GM23248 (cell line): ENCODE data around the gene BRD1. TPM values are rescaled to one million over a fixed set of nuclear protein-coding genes. Genes with fewer than 3 reads are reported as not detected.

Source experiments
- DNase-seq: peaks from one replicate; pipeline ENCODE4 v3.0.0-alpha.2; 2015
- H2AFZ ChIP-seq: fragments of 200-600 bp; sonication (generic); 2 replicates; pipeline ENCODE4 v1.6.1; 2016; ENCODE audit warnings: antibody characterized with exemption
- H3F3A ChIP-seq: fragments of 200-600 bp; sonication (generic); 2 replicates; pipeline ENCODE4 v1.6.1; 2016; ENCODE audit warnings: mild to moderate bottlenecking, antibody characterized with exemption, mixed run types; ENCODE audit not compliant: insufficient read depth
- H3K27ac ChIP-seq: fragments of 200-600 bp; sonication (generic); 2 replicates; pipeline ENCODE4 v1.5.1; 2016; ENCODE audit warnings: mild to moderate bottlenecking
- H3K27me3 ChIP-seq: fragments of 200-600 bp; sonication (generic); replicated peaks from 2 replicates; pipeline ENCODE4 v1.6.1; 2016; ENCODE audit warnings: mild to moderate bottlenecking; ENCODE audit not compliant: insufficient read depth
- H3K36me3 ChIP-seq: fragments of 200-600 bp; sonication (generic); 2 replicates; pipeline ENCODE4 v1.6.1; 2016; ENCODE audit warnings: low read depth, mild to moderate bottlenecking
- H3K4me1 ChIP-seq: fragments of 200-600 bp; sonication (generic); 2 replicates; pipeline ENCODE4 v1.6.1; 2016; ENCODE audit warnings: mild to moderate bottlenecking; ENCODE audit not compliant: insufficient read depth
- H3K4me2 ChIP-seq: fragments of 200-600 bp; sonication (generic); one replicate; pipeline ENCODE4 v1.6.1; 2016; ENCODE audit warnings: mild to moderate bottlenecking; ENCODE audit not compliant: unreplicated experiment
- H3K4me3 ChIP-seq: fragments of 200-600 bp; sonication (generic); 2 replicates; pipeline ENCODE4 v1.5.1; 2016; ENCODE audit warnings: mild to moderate bottlenecking
- H3K79me2 ChIP-seq: fragments of 200-600 bp; sonication (generic); 2 replicates; pipeline ENCODE4 v1.6.1; 2016; ENCODE audit warnings: mild to moderate bottlenecking; ENCODE audit not compliant: insufficient read depth
- H3K9ac ChIP-seq: fragments of 200-600 bp; sonication (generic); 2 replicates; pipeline ENCODE4 v1.6.1; 2016; ENCODE audit warnings: mild to moderate bottlenecking
- H3K9me2 ChIP-seq: fragments of 200-600 bp; sonication (generic); 2 replicates; pipeline ENCODE4 v1.6.1; 2016; ENCODE audit warnings: mixed run types, mild to moderate bottlenecking, moderate library complexity; ENCODE audit not compliant: insufficient read depth
- H3K9me3 ChIP-seq: fragments of 200-600 bp; sonication (generic); one replicate; pipeline ENCODE4 v1.6.1; 2017; ENCODE audit warnings: low read depth
- H4K20me1 ChIP-seq: fragments of 200-600 bp; sonication (generic); 2 replicates; pipeline ENCODE4 v1.6.0; 2016; ENCODE audit not compliant: insufficient read depth
- EZH2 ChIP-seq: fragments of 200-600 bp; sonication (generic); IDR thresholded peaks from 2 replicates; pipeline ENCODE4 v1.6.1; 2018; ENCODE audit warnings: antibody characterized with exemption, mild to moderate bottlenecking; ENCODE audit not compliant: insufficient read depth, poor library complexity, severe bottlenecking
- EZH2phosphoT487 ChIP-seq: fragments of 200-600 bp; sonication (generic); IDR thresholded peaks from 2 replicates; pipeline ENCODE4 v1.6.1; 2018; ENCODE audit warnings: antibody characterized with exemption, moderate library complexity, mild to moderate bottlenecking, low read depth; ENCODE audit not compliant: insufficient read depth
- WGBS, 2 experiments: methylation state at CpG; one replicate each; pipeline ENCODE4 v1.1.6; 2015 to 2017; ENCODE audit warnings: low lambda C conversion rate in 2 of 2, low coverage in 1 of 2; ENCODE audit errors: missing lambda C conversion rate in 2 of 2; 5-methylcytosine and 5-hydroxymethylcytosine counted together
- in situ Hi-C: fragments of 300-500 bp; cut with MboI; formaldehyde crosslinking; loops from 2 replicates; pipeline ENCODE4 v1.15.0; 2020
- polyA plus RNA-seq: library from polyadenylated mRNA; unstranded; fragments of >200 nt; fragmentation: Nextera tagmentation; extraction: Ambion mirVana; gene quantifications from 2 replicates; pipeline ENCODE4 v1.2.1, GENCODE V29; 2016
- total RNA-seq: library from RNA; depleted of rRNA; stranded (reverse); fragments of >200 nt; shearing (Covaris generic); gene quantifications from 2 replicates; pipeline ENCODE4 v1.2.3, GENCODE V29; 2014

Gene BRD1
- total and polyA plus RNA-seq, 2 experiments from 2014 or later, result 4.5 to 23.1 TPM

DNA sequence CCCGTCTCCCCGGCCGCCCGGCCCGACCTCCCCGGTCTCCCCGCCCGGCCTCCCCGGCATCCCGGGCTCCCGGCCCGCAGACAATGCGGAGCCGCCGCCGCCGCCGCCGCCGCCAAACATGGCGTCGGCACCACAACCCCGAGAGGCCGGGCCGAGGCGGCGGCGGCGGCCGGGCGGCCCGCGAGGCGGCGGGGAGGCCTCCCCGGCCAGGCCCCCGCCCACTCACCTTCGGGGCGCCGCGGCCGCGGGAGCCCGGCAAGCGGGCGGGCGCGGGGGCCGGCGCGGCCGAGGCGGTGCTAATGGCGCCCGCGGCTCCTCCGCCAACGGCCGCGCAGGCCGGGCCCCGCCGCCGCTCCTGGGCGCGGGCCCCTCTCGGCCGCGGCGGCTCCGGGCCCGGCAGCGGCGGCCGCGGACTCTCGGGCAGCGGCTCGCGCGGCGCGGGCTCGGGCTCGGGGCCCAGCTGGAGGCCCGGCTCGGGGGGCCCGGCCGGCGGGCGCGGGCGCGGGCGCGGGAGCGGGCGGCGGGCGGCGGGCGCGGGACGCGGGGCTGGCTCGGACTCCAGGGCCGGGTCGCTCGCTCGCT lies 311 bp downstream of the BRD1 start:
- no peaks in the 10 kb centered on the region for H3K9me3 ChIP-seq
- H3K79me2 ChIP-seq, result peaks cover 47% of the 10 kb centered on the region
- H3K4me3 ChIP-seq, result peak overlapping the region; percentile 92
- peaks cover 14% of the 10 kb centered on the region for H4K20me1 ChIP-seq
- in situ Hi-C loops, result no loop called here
- H3K36me3 ChIP-seq, result peaks cover 17% of the 10 kb centered on the region
- H3F3A ChIP-seq, result 0 out of 2 replicates have a peak, but pooled peaks cover 3% of the 10 kb centered on the region
- H3K9ac ChIP-seq, result peak overlapping the region; percentile 95
- 0 to 2% methylated on average over 9 to 34 of the region's 110 CpGs for WGBS, 2 experiments
- H3K27me3 ChIP-seq, result no peaks in the 10 kb centered on the region
- H3K9me2 ChIP-seq, result no peaks in the 10 kb centered on the region
- peak; percentile 69 for DNase-seq
- peak overlapping the region; percentile 93 for H3K27ac ChIP-seq
- TF ChIP-seq EZH2phosphoT487, result no peak
- TF ChIP-seq EZH2, result no peak
- H3K4me1 ChIP-seq, result peaks cover 14% of the 10 kb centered on the region
- H3K4me2 ChIP-seq, result peak overlapping the region; percentile 94
- 0 out of 2 replicates have a peak overlapping the region, but pooled peaks have one; percentile 18 for H2AFZ ChIP-seq

DNA sequence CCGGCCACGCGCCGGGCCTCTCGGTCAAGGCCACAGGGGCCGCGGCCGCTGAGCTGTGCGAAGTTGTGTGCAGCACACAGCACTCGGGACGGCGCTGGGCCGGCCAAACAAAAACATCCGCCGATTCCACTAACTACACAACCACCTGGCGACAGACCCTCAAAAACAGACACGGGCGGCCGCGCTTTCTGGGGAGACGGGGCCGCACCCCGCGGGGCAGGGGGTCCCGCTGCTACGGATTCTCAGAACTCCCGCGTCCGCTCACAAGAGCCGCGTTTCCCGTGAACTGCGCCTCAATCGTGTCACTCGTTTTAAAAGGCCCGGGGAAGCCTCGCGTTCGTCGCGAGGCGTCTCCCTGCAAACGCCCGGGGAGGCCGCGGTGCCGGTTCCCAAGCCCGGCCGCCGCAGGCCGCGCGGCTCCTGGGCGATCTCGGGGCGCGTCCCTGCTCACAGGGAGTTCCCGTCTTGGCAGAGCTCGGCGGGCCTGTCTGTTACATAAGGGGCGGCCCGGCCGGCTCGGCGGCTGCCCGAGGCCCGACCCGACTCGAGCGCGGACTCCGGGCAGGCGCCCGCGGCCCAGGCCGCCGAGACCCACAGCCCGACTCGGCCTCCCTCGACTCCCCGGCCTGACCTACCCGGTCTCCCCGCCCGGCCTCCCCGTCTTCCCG lies 936 bp downstream of the BRD1 start:
- Histone ChIP-seq H3K27me3 (no peaks in the 10 kb centered on the region), H3F3A (0 out of 2 replicates have a peak, but pooled peaks cover 3% of the 10 kb centered on the region), H3K4me3 (peak overlapping the region; percentile 92), H3K27ac (peak overlapping the region; percentile 93), H3K9ac (peak overlapping the region; percentile 95), H3K9me3 (no peaks in the 10 kb centered on the region), H2AFZ (0 out of 2 replicates have a peak overlapping the region, but pooled peaks have one; percentile 18), H3K9me2 (no peaks in the 10 kb centered on the region), H3K4me2 (peak overlapping the region; percentile 94), H3K36me3 (peaks cover 17% of the 10 kb centered on the region), H3K79me2 (peaks cover 54% of the 10 kb centered on the region), H3K4me1 (peaks cover 14% of the 10 kb centered on the region), H4K20me1 (peaks cover 17% of the 10 kb centered on the region)
- TF ChIP-seq EZH2, result no peak
- TF ChIP-seq EZH2phosphoT487, result no peak
- in situ Hi-C loops, result no loop called here
- DNase-seq, result peak; percentile 78
- WGBS, 2 experiments, result 0 to 2% methylated on average over 47 to 50 of the region's 86 CpGs

DNA sequence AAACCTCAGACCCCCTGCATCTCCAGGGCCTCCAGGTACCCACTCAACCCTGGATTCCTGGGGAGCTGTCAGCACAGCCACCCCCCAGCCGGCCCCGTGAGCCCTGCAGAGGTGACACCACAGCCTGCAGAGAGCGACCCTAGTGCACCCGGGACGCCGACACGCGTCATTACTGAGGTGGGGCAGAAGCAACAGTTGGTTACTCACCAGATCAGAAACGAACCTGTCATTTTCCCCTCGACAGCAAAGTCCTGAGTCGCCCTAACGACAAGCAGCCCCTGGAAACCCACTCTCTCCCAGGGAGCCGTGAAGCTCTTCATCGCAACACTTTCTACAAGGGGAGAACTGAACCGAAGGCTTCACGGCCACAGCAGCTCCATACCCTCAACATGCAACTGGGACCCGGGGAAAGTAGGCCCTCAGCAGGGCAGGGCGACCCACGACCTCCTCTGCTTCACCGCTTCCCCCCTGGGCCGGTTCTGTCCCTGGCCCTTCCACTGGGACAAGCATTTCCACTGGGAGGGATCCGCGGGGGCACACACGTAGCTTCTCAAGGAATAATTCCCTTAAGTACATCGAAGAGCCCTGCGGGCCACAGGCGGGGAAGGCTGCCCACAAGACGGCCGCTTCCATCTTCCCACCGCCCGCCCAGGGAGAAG lies 1.6 kb downstream of the BRD1 start:
- no peak for TF ChIP-seq EZH2
- TF ChIP-seq EZH2phosphoT487, result no peak
- H3K79me2 ChIP-seq, result peaks cover 60% of the 10 kb centered on the region
- no peaks in the 10 kb centered on the region for H3K9me2 ChIP-seq
- H3K9me3 ChIP-seq, result no peaks in the 10 kb centered on the region
- no peaks in the 10 kb centered on the region for H3K27me3 ChIP-seq
- no peak overlapping the region for H2AFZ ChIP-seq
- 4% methylated on average over 25 to 26 of the region's 31 CpGs for WGBS, 2 experiments
- peaks cover 20% of the 10 kb centered on the region for H3K36me3 ChIP-seq
- H3K4me1 ChIP-seq, result peaks cover 14% of the 10 kb centered on the region
- in situ Hi-C loops, result no loop called here
- peaks cover 19% of the 10 kb centered on the region for H4K20me1 ChIP-seq
- peak overlapping the region; percentile 93 for H3K27ac ChIP-seq
- H3K4me3 ChIP-seq, result peak overlapping the region; percentile 92
- H3F3A ChIP-seq, result 0 out of 2 replicates have a peak, but pooled peaks cover 3% of the 10 kb centered on the region
- H3K4me2 ChIP-seq, result peak overlapping the region; percentile 94
- peak; percentile 81 for DNase-seq
- peak overlapping the region; percentile 95 for H3K9ac ChIP-seq

DNA sequence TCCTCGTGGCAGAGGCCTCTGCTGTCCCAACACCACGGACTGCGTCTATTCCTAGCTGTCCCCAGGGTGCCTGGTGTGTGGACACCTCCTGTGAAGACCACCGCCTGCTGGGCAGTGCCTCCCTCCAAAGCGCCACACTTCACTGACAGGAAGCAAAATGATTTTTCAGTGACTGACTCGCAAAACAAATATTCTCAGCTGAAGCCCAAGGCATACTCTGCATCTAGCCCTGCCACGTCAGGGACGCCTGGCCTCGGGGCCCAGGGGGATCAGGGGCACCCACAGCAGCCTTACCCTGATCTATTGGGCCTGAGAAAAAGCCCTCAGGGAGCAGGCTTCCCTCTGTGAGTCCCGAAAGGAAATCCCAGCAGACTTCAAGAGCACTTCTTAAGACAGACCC lies 2.2 kb downstream of the BRD1 start:
- Histone ChIP-seq H3K9ac (peak overlapping the region; percentile 95), H4K20me1 (peaks cover 25% of the 10 kb centered on the region), H3K4me3 (peak overlapping the region; percentile 92), H3K4me1 (peaks cover 14% of the 10 kb centered on the region), H3K9me2 (no peaks in the 10 kb centered on the region), H3K4me2 (peak overlapping the region; percentile 94), H3K36me3 (peaks cover 21% of the 10 kb centered on the region), H3K27me3 (no peaks in the 10 kb centered on the region), H3F3A (0 out of 2 replicates have a peak, but pooled peaks cover 3% of the 10 kb centered on the region), H3K79me2 (peaks cover 67% of the 10 kb centered on the region), H3K9me3 (no peaks in the 10 kb centered on the region), H2AFZ (no peak overlapping the region), H3K27ac (peak overlapping the region; percentile 93)
- DNase-seq, result peak; percentile 83
- 33 to 35% methylated on average over 10 of the region's 10 CpGs for WGBS, 2 experiments
- in situ Hi-C loops, result no loop called here
- no peak for TF ChIP-seq EZH2
- no peak for TF ChIP-seq EZH2phosphoT487
